ENCODE results near the gene MED27.

Gene MED27

GRCh38 chr9:131811405-131811804, 268.3 kb downstream of the MED27 start:
- DNase-seq (ENCODE audit: low read depth in 2 of 2), result no peak

GRCh38 chr9:131810351-131811170, 269.1 kb downstream of the MED27 start:
- DNase-seq (ENCODE audit: low read depth in 2 of 2), result no peak
